A673 (cell line): ENCODE data around the gene GBA3. TPM values are rescaled to one million over a fixed set of nuclear protein-coding genes. Genes with fewer than 3 reads are reported as not detected.

Experiments
- BruUV-seq: library from RNA; stranded (reverse); fragments of 400-500 nt; replicated peaks from 2 replicates; lab custom pipeline; 2021; lab: Mats Ljungman, UMichigan
- CTCF ChIA-PET: fragments of 300-600 bp; sonication (Branson Sonifier 250); formaldehyde crosslinking; loops from one replicate; lab custom pipeline; 2022; ENCODE audit warnings: antibody characterized with exemption; lab: Charles Lee
- POLR2A ChIA-PET: fragments of 300-600 bp; sonication (Branson Sonifier 250); formaldehyde crosslinking; loops from one replicate; lab custom pipeline; 2022; ENCODE audit warnings: antibody characterized with exemption; ENCODE audit not compliant: low non-redundant PET; lab: Charles Lee
- DNase-seq: peaks from one replicate; pipeline ENCODE4 v3.0.0-alpha.2; 2015; ENCODE audit warnings: low spot score
- H3K27ac ChIP-seq: fragments of 200-600 bp; sonication (generic); 2 replicates; pipeline ENCODE4 v1.5.1; 2016; ENCODE audit warnings: mixed run types, low read depth, mild to moderate bottlenecking, mixed read lengths, antibody characterized with exemption, low read length; ENCODE audit not compliant: poor library complexity, severe bottlenecking
- H3K27me3 ChIP-seq: fragments of 200-600 bp; sonication (generic); replicated peaks from 2 replicates; pipeline ENCODE4 v1.6.1; 2017; ENCODE audit warnings: mixed run types, low read depth, mild to moderate bottlenecking, mixed read lengths, antibody characterized with exemption, low read length; ENCODE audit not compliant: insufficient read depth, poor library complexity
- H3K36me3 ChIP-seq: fragments of 200-600 bp; sonication (generic); 2 replicates; pipeline ENCODE4 v1.6.1; 2016; ENCODE audit warnings: mixed run types, mild to moderate bottlenecking, mixed read lengths, antibody characterized with exemption, low read length; ENCODE audit not compliant: insufficient read depth, poor library complexity, severe bottlenecking
- H3K4me1 ChIP-seq: fragments of 200-600 bp; sonication (generic); 2 replicates; pipeline ENCODE4 v1.6.1; 2017; ENCODE audit warnings: mixed run types, mild to moderate bottlenecking, mixed read lengths, antibody characterized with exemption, low read length; ENCODE audit not compliant: insufficient read depth, poor library complexity, severe bottlenecking
- H3K4me3 ChIP-seq: fragments of 200-600 bp; sonication (generic); 2 replicates; pipeline ENCODE4 v1.5.1; 2016; ENCODE audit warnings: low read depth, mixed run types, mild to moderate bottlenecking, mixed read lengths, low read length; ENCODE audit not compliant: poor library complexity, severe bottlenecking
- H3K9me3 ChIP-seq: fragments of 200-600 bp; sonication (generic); 2 replicates; pipeline ENCODE4 v1.6.1; 2016; ENCODE audit warnings: mixed run types, low read depth, mild to moderate bottlenecking, mixed read lengths, antibody characterized with exemption, low read length; ENCODE audit not compliant: poor library complexity, severe bottlenecking
- EZH2 ChIP-seq: fragments of 200-600 bp; sonication (generic); IDR thresholded peaks from 2 replicates; pipeline ENCODE4 v1.6.1; 2017; ENCODE audit warnings: borderline replicate concordance, low read depth, mild to moderate bottlenecking, mixed read lengths, antibody characterized with exemption, low read length; ENCODE audit not compliant: poor library complexity, severe bottlenecking
- intact Hi-C: fragments of 100-400 bp; cut with micrococcal nuclease; formaldehyde crosslinking; loops from one replicate; pipeline ENCODE4 v1.10.0; 2022; ENCODE audit not compliant: unreplicated experiment
- total RNA-seq: library from RNA; stranded (reverse); gene quantifications from 2 replicates; pipeline ENCODE4 v1.2.3, GENCODE V29; 2021
- TF ChIP-seq, protein P1 (sequence below): fragments of 300-800, 200-600 bp; sonication (generic); conservative IDR thresholded peaks from 2 replicates; pipeline ENCODE4 v1.5.1; 2017; ENCODE audit warnings: low read depth, mild to moderate bottlenecking, antibody characterized with exemption, low read length, moderate library complexity, mixed read lengths

GBA3 gene
- total RNA-seq, 1 experiment from 2014 or later: not detected

DNA sequence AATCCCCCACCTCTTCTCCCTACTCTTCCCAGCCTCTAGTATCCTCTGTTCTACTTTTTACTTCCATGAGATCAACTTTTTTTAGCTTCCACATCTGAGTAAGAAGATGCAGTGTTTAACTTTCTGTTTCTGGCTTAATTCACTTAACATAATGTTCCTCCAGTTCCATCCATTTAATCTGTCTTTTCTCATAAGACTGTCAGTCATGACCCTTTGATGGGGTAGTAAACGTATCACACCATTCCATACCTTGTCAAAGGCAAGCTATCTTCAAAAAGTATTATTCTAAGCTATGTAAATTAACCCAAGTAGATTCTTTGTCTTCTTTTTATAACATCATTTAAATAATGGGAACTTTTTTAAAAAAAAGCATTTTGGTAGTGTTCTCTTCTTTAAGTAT lies 15.0 kb upstream of the GBA3 start:
- POLR2A ChIA-PET: no interaction called here
- intact Hi-C loops: no loop called here
- CTCF ChIA-PET: no interaction called here

DNA sequence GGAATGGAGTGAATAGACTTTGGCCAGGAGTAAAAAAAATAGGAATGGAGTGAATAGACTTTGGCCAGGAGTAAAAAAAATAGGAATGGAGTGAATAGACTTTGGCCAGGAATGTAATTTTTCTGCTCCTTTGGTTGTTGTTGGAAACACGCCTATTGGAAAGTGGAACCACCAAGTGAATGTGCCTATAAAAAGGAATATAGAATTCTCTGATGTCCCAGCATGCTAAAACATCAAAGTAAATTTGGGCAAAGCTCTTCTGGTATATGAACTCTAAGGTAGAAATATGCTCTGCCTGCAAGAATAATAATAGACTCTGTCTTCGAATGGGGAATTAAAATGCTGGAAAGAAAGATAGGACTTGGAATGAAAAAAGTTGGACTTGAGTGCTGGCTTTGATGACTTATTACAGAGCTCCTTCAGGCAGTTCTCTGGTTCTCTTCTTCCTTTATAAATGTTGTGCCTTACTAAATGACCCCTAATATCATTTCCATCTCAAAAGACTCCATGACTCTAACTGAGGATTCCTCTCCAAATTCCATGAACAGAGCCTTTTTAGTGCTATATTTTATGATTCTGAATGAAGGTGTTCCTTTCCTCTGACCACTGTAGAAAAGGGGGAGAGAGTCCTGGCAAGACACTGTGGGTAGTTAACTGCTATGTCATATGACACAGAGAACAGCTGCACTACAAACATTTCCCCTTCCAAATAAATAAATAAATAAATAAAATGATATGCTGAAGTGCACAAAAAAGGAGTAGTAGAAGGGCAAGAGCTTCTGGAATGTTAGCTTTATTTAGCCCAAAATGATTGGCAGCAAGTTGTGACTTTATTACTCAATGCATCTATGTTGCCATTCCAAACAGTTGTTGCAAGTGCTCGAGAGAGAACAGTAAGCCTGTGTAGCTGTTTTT lies 13.5 kb upstream of the GBA3 start:
- Histone ChIP-seq H3K36me3 (no peaks in the 10 kb centered on the region), H3K9me3 (no peaks in the 10 kb centered on the region), H3K4me3 (no peak overlapping the region), H3K4me1 (no peaks in the 10 kb centered on the region), H3K27ac (no peak overlapping the region), H3K27me3 (peaks cover 15% of the 10 kb centered on the region)
- ChIA-PET POLR2A (no interaction called here), CTCF (no interaction called here)
- BruUV-seq: no TSS peak
- TF ChIP-seq, protein P1, sequence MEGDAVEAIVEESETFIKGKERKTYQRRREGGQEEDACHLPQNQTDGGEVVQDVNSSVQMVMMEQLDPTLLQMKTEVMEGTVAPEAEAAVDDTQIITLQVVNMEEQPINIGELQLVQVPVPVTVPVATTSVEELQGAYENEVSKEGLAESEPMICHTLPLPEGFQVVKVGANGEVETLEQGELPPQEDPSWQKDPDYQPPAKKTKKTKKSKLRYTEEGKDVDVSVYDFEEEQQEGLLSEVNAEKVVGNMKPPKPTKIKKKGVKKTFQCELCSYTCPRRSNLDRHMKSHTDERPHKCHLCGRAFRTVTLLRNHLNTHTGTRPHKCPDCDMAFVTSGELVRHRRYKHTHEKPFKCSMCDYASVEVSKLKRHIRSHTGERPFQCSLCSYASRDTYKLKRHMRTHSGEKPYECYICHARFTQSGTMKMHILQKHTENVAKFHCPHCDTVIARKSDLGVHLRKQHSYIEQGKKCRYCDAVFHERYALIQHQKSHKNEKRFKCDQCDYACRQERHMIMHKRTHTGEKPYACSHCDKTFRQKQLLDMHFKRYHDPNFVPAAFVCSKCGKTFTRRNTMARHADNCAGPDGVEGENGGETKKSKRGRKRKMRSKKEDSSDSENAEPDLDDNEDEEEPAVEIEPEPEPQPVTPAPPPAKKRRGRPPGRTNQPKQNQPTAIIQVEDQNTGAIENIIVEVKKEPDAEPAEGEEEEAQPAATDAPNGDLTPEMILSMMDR: no peak
- TF ChIP-seq EZH2: no peak
- intact Hi-C loops: no loop called here
- no peak for DNase-seq

More for the DNA sequence above, 15.0 kb upstream of the GBA3 start:
- no peaks in the 10 kb centered on the region for H3K9me3 ChIP-seq
- DNase-seq: no peak
- BruUV-seq: no TSS peak
- no peaks in the 10 kb centered on the region for H3K36me3 ChIP-seq
- no peaks in the 10 kb centered on the region for H3K4me1 ChIP-seq
- peaks cover 5% of the 10 kb centered on the region for H3K27me3 ChIP-seq
- TF ChIP-seq, protein P1: no peak
- no peak for TF ChIP-seq EZH2
- no peak overlapping the region for H3K27ac ChIP-seq
- H3K4me3 ChIP-seq: no peak overlapping the region

DNA sequence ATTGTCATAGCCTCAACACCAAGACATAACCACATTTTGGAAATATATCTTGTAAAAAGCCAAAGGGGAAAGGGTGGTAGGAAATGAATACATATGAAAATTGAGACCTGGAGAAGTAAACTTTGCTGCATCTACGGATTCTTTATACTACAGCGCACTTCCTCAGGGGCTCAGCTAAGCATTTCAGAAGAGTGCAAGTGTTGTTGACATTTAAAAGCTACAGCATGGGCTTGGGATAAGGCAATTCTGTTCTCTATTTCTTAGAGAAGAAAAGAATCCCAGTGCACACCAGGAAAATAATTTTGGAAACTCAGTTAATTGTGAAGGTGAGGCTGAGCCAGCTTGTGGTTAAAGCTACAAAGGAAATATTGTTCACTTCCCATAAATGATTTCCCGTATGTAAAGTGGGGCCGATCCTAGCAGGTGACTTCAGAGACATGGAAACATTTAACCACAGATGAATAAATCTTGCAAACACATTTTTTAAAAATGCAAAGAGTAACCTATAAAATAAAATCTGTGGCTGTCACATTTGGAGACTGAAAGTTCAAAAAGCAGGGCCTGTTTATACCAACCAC lies 12.6 kb upstream of the GBA3 start:
- ChIA-PET POLR2A (no interaction called here), CTCF (no interaction called here)
- intact Hi-C loops: loop anchor here (10.0 kb wide), 1 partner anchor 545 kb away; no protein-coding TSS in a partner anchor
- BruUV-seq: no TSS peak
- peaks cover 25% of the 10 kb centered on the region for H3K27me3 ChIP-seq
- H3K9me3 ChIP-seq: no peaks in the 10 kb centered on the region
- no peak overlapping the region for H3K27ac ChIP-seq
- no peaks in the 10 kb centered on the region for H3K4me1 ChIP-seq
- H3K36me3 ChIP-seq: no peaks in the 10 kb centered on the region
- no peak for TF ChIP-seq EZH2
- TF ChIP-seq, protein P1: no peak
- no peak for DNase-seq
- no peak overlapping the region for H3K4me3 ChIP-seq
